Neural cell (in vitro differentiated cells): ENCODE measurements around the gene TNPO2. TPM values are rescaled to one million over a fixed set of nuclear protein-coding genes. Genes with fewer than 3 reads are reported as not detected.

ENCODE experiments used
- H2AFZ ChIP-seq: fragments of 200-600, 300-800 bp; sonication (generic), shearing (Covaris generic); 2 replicates; pipeline ENCODE4 v1.6.0; 2014; ENCODE audit warnings: low read depth, mild to moderate bottlenecking, antibody characterized with exemption, low read length, moderate library complexity
- H3F3A ChIP-seq: fragments of 200-600 bp; shearing (Covaris generic); 2 replicates; pipeline ENCODE4 v1.6.1; 2016; ENCODE audit warnings: mild to moderate bottlenecking, moderate library complexity, mixed read lengths, antibody characterized with exemption, low read length; ENCODE audit not compliant: insufficient read depth, poor library complexity, severe bottlenecking
- H3K27ac ChIP-seq: fragments of 200-600, 300-800 bp; sonication (generic), shearing (Covaris generic); 2 replicates; pipeline ENCODE4 v1.5.1; 2014; ENCODE audit warnings: mild to moderate bottlenecking, low read length, moderate library complexity
- H3K27me3 ChIP-seq: fragments of 300-800, 200-600 bp; sonication (generic), shearing (Covaris generic); 2 replicates; pipeline ENCODE4 v1.6.0; 2014; ENCODE audit warnings: mild to moderate bottlenecking, low read depth, low read length, moderate library complexity; ENCODE audit not compliant: insufficient read depth
- H3K36me3 ChIP-seq: fragments of 300-800, 200-600 bp; sonication (generic), shearing (Covaris generic); 2 replicates; pipeline ENCODE4 v1.5.1; 2014; ENCODE audit warnings: mild to moderate bottlenecking, antibody characterized with exemption, low read length, moderate library complexity; ENCODE audit not compliant: insufficient read depth
- H3K4me2 ChIP-seq: fragments of 300-800, 200-600 bp; sonication (generic), shearing (Covaris generic); 2 replicates; pipeline ENCODE4 v1.6.0; 2014; ENCODE audit warnings: mild to moderate bottlenecking, low read length
- H3K4me3 ChIP-seq: fragments of 300-800, 200-600 bp; sonication (generic), shearing (Covaris generic); 2 replicates; pipeline ENCODE4 v1.5.1; 2014; ENCODE audit warnings: mild to moderate bottlenecking, low read length, moderate library complexity
- H3K79me2 ChIP-seq: fragments of 200-600 bp; shearing (Covaris generic); replicated peaks from 2 replicates; pipeline ENCODE4 v1.6.0; 2014; ENCODE audit warnings: mild to moderate bottlenecking, low read length, moderate library complexity; ENCODE audit not compliant: insufficient read depth
- H3K9ac ChIP-seq: fragments of 300-800, 200-600 bp; sonication (generic), shearing (Covaris generic); 2 replicates; pipeline ENCODE4 v1.6.1; 2016; ENCODE audit warnings: mild to moderate bottlenecking, low read length, mixed read lengths
- H3K9me2 ChIP-seq: fragments of 200-600 bp; shearing (Covaris generic); 2 replicates; pipeline ENCODE4 v1.6.1; 2016; ENCODE audit warnings: mild to moderate bottlenecking, low read length, mixed read lengths; ENCODE audit not compliant: insufficient read depth
- H3K9me3 ChIP-seq: fragments of 200-600, 300-800 bp; sonication (generic), shearing (Covaris generic); 2 replicates; pipeline ENCODE4 v1.6.1; 2016; ENCODE audit warnings: mild to moderate bottlenecking, mixed run types, low read length, moderate library complexity, mixed read lengths
- H4K20me1 ChIP-seq: fragments of 200-600 bp; shearing (Covaris generic); 2 replicates; pipeline ENCODE4 v1.6.1; 2016; ENCODE audit warnings: mild to moderate bottlenecking, mixed run types; ENCODE audit not compliant: insufficient read depth
- CTCF ChIP-seq: fragments of 450-650 bp; IDR thresholded peaks from 2 replicates; pipeline ENCODE4 v1.5.1; 2014; ENCODE audit warnings: antibody characterized with exemption, mild to moderate bottlenecking, moderate library complexity; ENCODE audit not compliant: poor library complexity, severe bottlenecking
- EP300 ChIP-seq: fragments of 450-650 bp; conservative IDR thresholded peaks from 2 replicates; pipeline ENCODE4 v1.6.1; 2014; ENCODE audit warnings: antibody characterized with exemption, mild to moderate bottlenecking, moderate library complexity; ENCODE audit not compliant: poor library complexity, severe bottlenecking
- EZH2 ChIP-seq: fragments of 200-600, 300-800 bp; shearing (Covaris generic), sonication (generic); IDR thresholded peaks from 2 replicates; pipeline ENCODE4 v1.6.1; 2014; ENCODE audit warnings: antibody characterized with exemption, low read length, borderline replicate concordance, mild to moderate bottlenecking; ENCODE audit not compliant: insufficient read depth, poor library complexity, severe bottlenecking
- MXI1 ChIP-seq: fragments of 450-650 bp; conservative IDR thresholded peaks from 2 replicates; pipeline ENCODE4 v1.6.1; 2014; ENCODE audit warnings: antibody characterized with exemption, mild to moderate bottlenecking; ENCODE audit not compliant: poor library complexity, severe bottlenecking
- POLR2AphosphoS5 ChIP-seq: IDR thresholded peaks from 2 replicates; pipeline ENCODE4 v1.6.1; 2012
- RAD21 ChIP-seq: fragments of 450-650 bp; conservative IDR thresholded peaks from 2 replicates; pipeline ENCODE4 v1.6.1; 2014; ENCODE audit warnings: antibody characterized with exemption, mild to moderate bottlenecking, moderate library complexity
- REST ChIP-seq: IDR thresholded peaks from 2 replicates; pipeline ENCODE4 v1.6.1; 2012; ENCODE audit warnings: borderline replicate concordance
- SMC3 ChIP-seq: fragments of 450-650 bp; conservative IDR thresholded peaks from 2 replicates; pipeline ENCODE4 v1.6.1; 2014; ENCODE audit warnings: antibody characterized with exemption, mild to moderate bottlenecking, moderate library complexity; ENCODE audit not compliant: poor library complexity
- TAF1 ChIP-seq: IDR thresholded peaks from 2 replicates; pipeline ENCODE4 v1.6.1; 2012; ENCODE audit warnings: low read depth
- polyA plus RNA-seq: library from polyadenylated mRNA; depleted of rRNA; stranded (reverse); fragments of >200 nt; gene quantifications from 2 replicates; pipeline ENCODE4 v1.2.3, GENCODE V29; 2014

The TNPO2 gene
- polyA plus RNA-seq, 1 donor from 2014 or later, result 98.6 TPM

- no peak for TF ChIP-seq CTCF
Observed at GRCh38 chr19:12720851-12721655, 2.7 kb downstream of the TNPO2 start (continued).

GRCh38 chr19:12720296-12720695 is 3.4 kb downstream of the TNPO2 start:
- H3K27me3 ChIP-seq, result no peaks in the 10 kb centered on the region
- H3K9ac ChIP-seq, result peak overlapping the region; percentile 87
- H3K4me2 ChIP-seq, result no peak overlapping the region
- H2AFZ ChIP-seq, result no peak overlapping the region
- H3K79me2 ChIP-seq, result peaks cover 27% of the 10 kb centered on the region
- H3K9me2 ChIP-seq, result no peaks in the 10 kb centered on the region
- no peaks in the 10 kb centered on the region for H3K36me3 ChIP-seq
- TF ChIP-seq REST, result no peak
- TF ChIP-seq EZH2, result no peak
- TF ChIP-seq CTCF, result no peak
- TF ChIP-seq EP300, result no peak
- TF ChIP-seq SMC3, result no peak
- no peak for TF ChIP-seq TAF1
- TF ChIP-seq POLR2AphosphoS5, result no peak
- TF ChIP-seq MXI1, result no peak
- TF ChIP-seq RAD21, result no peak
- H4K20me1 ChIP-seq, result no peaks in the 10 kb centered on the region
- peak overlapping the region; percentile 87 for H3K27ac ChIP-seq
- peaks cover 5% of the 10 kb centered on the region for H3F3A ChIP-seq
- H3K4me3 ChIP-seq, result peak overlapping the region; percentile 85
- H3K9me3 ChIP-seq, result no peaks in the 10 kb centered on the region
